ENCODE results near the gene TRIM71. TPM values are rescaled to one million over a fixed set of nuclear protein-coding genes. Genes with fewer than 3 reads are reported as not detected.

The TRIM71 gene
- total and polyA plus RNA-seq, 2 of the 13 experiments (the other 11 are each of a cell fraction or from before 2014, with no cell fraction given): 21.7 to 76.9 TPM

- TF ChIP-seq CREB3 (CRISPR knock-in tag; IDR thresholded peaks at IDR 0.05) (no peak), ZNF350 (CRISPR knock-in tag; IDR thresholded peaks at IDR 0.05; ENCODE audit: borderline replicate concordance, low read depth) (no peak), ZNF251 (CRISPR knock-in tag; IDR thresholded peaks at IDR 0.05) (no peak), ZSCAN30 (CRISPR knock-in tag; IDR thresholded peaks at IDR 0.05) (no peak), CENPT (CRISPR knock-in tag; IDR thresholded peaks at IDR 0.05; ENCODE audit: low read depth) (no peak), GATA4 (IDR thresholded peaks at IDR 0.05; ENCODE audit: borderline replicate concordance, low read depth) (no peak), BCL6 (CRISPR knock-in tag; IDR thresholded peaks at IDR 0.05) (no peak), SRF (IDR thresholded peaks at IDR 0.05; ENCODE audit: low read depth, low read length) (no peak), IRF1 (CRISPR knock-in tag; IDR thresholded peaks at IDR 0.05; ENCODE audit: low read depth) (no peak), CEBPB (IDR thresholded peaks at IDR 0.05; ENCODE audit: borderline replicate concordance, low read depth, low read length) (peak; percentile 63; the same call in 1 of the 2 replicates), ZSCAN20 (CRISPR knock-in tag; IDR thresholded peaks at IDR 0.05; ENCODE audit: borderline replicate concordance) (no peak), ZNF530 (CRISPR knock-in tag; IDR thresholded peaks at IDR 0.05; ENCODE audit: low read depth) (no peak), NFYB (CRISPR knock-in tag; IDR thresholded peaks at IDR 0.05) (no peak), ZFX (CRISPR knock-in tag; IDR thresholded peaks at IDR 0.05; ENCODE audit: low read depth) (peak; percentile 23; the same call in 1 of the 2 replicates), ZNF609 (CRISPR knock-in tag; IDR thresholded peaks at IDR 0.05; ENCODE audit: borderline replicate concordance) (no peak), KDM4B (CRISPR knock-in tag; IDR thresholded peaks at IDR 0.05) (no peak), HHEX (CRISPR knock-in tag; IDR thresholded peaks at IDR 0.05) (no peak), TSC22D2 (CRISPR knock-in tag; IDR thresholded peaks at IDR 0.05; ENCODE audit: borderline replicate concordance) (no peak)
These were observed 39.4 kb upstream of the TRIM71 start (continued) for GRCh38 chr3:32778389-32778788.

All from HepG2 (cell line).